DOHH2 (cell line): Measurements from ENCODE around the gene NBEA.

Experiments
- H3F3A ChIP-seq: fragments of 200-600 bp; sonication (generic), shearing (Covaris generic); 2 replicates; pipeline ENCODE4 v1.6.0; 2016; ENCODE audit warnings: antibody characterized with exemption, mild to moderate bottlenecking; ENCODE audit not compliant: control insufficient read depth, insufficient read depth
- H3K27ac ChIP-seq: fragments of 200-600 bp; sonication (generic); 2 replicates; pipeline ENCODE4 v1.5.1; 2014; ENCODE audit warnings: low read depth, mild to moderate bottlenecking, low read length, moderate library complexity
- H3K27me3 ChIP-seq: fragments of 200-600 bp; sonication (generic); 2 replicates; pipeline ENCODE4 v1.6.1; 2014; ENCODE audit warnings: mild to moderate bottlenecking, low read length, mixed read lengths; ENCODE audit not compliant: control insufficient read depth
- H3K36me3 ChIP-seq: fragments of 200-600 bp; sonication (generic); 2 replicates; pipeline ENCODE4 v1.6.1; 2014; ENCODE audit warnings: mild to moderate bottlenecking, low read length, moderate library complexity, mixed read lengths; ENCODE audit not compliant: control insufficient read depth
- H3K4me1 ChIP-seq: fragments of 200-600 bp; sonication (generic); 2 replicates; pipeline ENCODE4 v1.6.1; 2014; ENCODE audit warnings: mild to moderate bottlenecking, low read length, mixed read lengths; ENCODE audit not compliant: control insufficient read depth
- H3K4me2 ChIP-seq: fragments of 200-600 bp; sonication (generic); 2 replicates; pipeline ENCODE4 v1.6.0; 2014; ENCODE audit warnings: mild to moderate bottlenecking, low read length, moderate library complexity
- H3K4me3 ChIP-seq: fragments of 200-600 bp; sonication (generic); 2 replicates; pipeline ENCODE4 v1.5.1; 2014; ENCODE audit warnings: mild to moderate bottlenecking, low read length, mixed read lengths
- H3K79me2 ChIP-seq: fragments of 200-600 bp; sonication (generic); 2 replicates; pipeline ENCODE4 v1.6.1; 2014; ENCODE audit warnings: mild to moderate bottlenecking, low read length, mixed read lengths; ENCODE audit not compliant: control insufficient read depth
- H3K9me2 ChIP-seq: fragments of 200-600 bp; sonication (generic); replicated peaks from 2 replicates; pipeline ENCODE4 v1.6.1; 2014; ENCODE audit warnings: mild to moderate bottlenecking, low read length, mixed read lengths; ENCODE audit not compliant: control insufficient read depth
- H3K9me3 ChIP-seq: fragments of 200-600 bp; sonication (generic); 2 replicates; pipeline ENCODE4 v1.6.1; 2014; ENCODE audit warnings: antibody characterized with exemption, low read length, mixed read lengths; ENCODE audit not compliant: control insufficient read depth, insufficient read depth
- H4K20me1 ChIP-seq: fragments of 200-600 bp; sonication (generic); 2 replicates; pipeline ENCODE4 v1.6.0; 2014; ENCODE audit warnings: low read depth, mild to moderate bottlenecking, antibody characterized with exemption, low read length, moderate library complexity; ENCODE audit not compliant: control insufficient read depth, insufficient read depth
- CTCF ChIP-seq: fragments of 200-600 bp; sonication (generic); IDR thresholded peaks from one replicate; pipeline ENCODE4 v1.5.1; 2014; ENCODE audit warnings: antibody characterized with exemption, mild to moderate bottlenecking, low read depth, low read length; ENCODE audit not compliant: poor library complexity, severe bottlenecking
- EZH2phosphoT487 ChIP-seq: fragments of 200-600 bp; sonication (generic); IDR thresholded peaks from 2 replicates; pipeline ENCODE4 v1.6.1; 2017; ENCODE audit warnings: borderline replicate concordance, mild to moderate bottlenecking, antibody characterized with exemption, low read length, moderate library complexity, mixed read lengths

The NBEA gene

DNA sequence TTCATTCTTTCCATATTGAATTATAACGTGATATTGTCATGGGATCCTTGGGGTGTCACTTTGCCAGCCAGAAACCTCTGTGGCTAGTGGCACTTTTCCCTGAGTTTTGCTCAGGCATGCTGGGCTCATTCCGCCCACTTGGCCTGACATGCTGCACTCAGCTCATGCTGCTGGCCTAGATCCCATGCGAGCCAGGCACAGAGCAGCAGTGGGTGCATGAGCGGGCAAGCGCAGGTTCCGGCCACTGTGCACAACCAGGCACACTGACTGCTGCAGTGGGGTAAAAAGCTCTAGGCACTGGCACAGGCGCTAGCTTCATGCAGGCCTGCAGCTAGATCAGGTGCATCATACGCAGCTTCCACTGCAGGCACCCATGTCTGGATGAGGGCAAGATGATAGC lies 313.2 kb downstream of the NBEA start:
- Histone ChIP-seq H3K9me3 (peaks cover 14% of the 10 kb centered on the region; the same call in 1 of the 2 replicates), H3K4me3 (no peak overlapping the region), H3K27me3 (no peaks in the 10 kb centered on the region), H3K27ac (no peak overlapping the region), H3F3A (no peaks in the 10 kb centered on the region), H3K9me2 (no peaks in the 10 kb centered on the region), H3K79me2 (no peaks in the 10 kb centered on the region), H3K4me2 (no peak overlapping the region), H3K36me3 (no peaks in the 10 kb centered on the region), H4K20me1 (no peaks in the 10 kb centered on the region), H3K4me1 (peaks cover 12% of the 10 kb centered on the region)
- TF ChIP-seq EZH2phosphoT487 (no peak), CTCF (no peak)

DNA sequence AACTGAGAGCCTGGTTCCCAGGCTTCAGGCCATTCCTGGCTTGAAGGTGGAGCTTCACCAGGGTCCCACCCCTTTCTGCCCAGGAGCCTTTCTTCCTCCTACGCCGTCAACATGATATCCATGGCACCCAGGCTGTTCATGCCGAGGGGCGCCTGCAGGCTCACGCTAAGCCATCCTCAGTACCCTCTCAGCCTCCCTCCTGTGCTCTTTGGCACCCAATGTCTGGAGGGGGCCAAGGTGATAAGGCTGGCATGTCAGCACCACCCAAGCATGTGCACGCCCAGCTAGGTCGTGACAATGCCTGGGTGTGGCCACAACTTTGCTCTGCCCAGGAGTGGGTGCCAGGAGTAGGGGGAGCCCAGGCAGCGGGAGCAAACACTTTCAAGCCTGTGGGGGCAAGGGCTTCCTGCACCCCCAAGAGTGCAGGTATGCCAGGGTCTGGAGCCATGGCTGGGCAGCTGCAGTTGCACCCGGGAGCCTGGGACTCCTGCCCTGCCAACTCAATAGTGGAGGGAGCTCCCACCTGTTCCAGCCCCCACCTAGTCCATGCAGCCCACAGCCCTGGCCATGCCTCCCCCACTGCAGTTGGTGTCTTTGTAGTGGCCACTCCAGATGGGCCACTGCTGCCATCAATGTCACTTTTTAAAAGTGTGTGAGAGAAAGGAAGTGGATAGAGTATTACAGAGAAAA lies 314.5 kb downstream of the NBEA start:
- TF ChIP-seq EZH2phosphoT487 (no peak), CTCF (no peak)
- no peaks in the 10 kb centered on the region for H3K9me2 ChIP-seq
- peaks cover 14% of the 10 kb centered on the region; the same call in 1 of the 2 replicates for H3K9me3 ChIP-seq
- H3F3A ChIP-seq: no peaks in the 10 kb centered on the region
- H3K27ac ChIP-seq: no peak overlapping the region
- no peaks in the 10 kb centered on the region for H3K36me3 ChIP-seq
- H3K4me2 ChIP-seq: no peak overlapping the region
- H3K79me2 ChIP-seq: no peaks in the 10 kb centered on the region
- no peaks in the 10 kb centered on the region for H4K20me1 ChIP-seq
- H3K4me1 ChIP-seq: peaks cover 12% of the 10 kb centered on the region
- H3K4me3 ChIP-seq: no peak overlapping the region
- no peaks in the 10 kb centered on the region for H3K27me3 ChIP-seq

DNA sequence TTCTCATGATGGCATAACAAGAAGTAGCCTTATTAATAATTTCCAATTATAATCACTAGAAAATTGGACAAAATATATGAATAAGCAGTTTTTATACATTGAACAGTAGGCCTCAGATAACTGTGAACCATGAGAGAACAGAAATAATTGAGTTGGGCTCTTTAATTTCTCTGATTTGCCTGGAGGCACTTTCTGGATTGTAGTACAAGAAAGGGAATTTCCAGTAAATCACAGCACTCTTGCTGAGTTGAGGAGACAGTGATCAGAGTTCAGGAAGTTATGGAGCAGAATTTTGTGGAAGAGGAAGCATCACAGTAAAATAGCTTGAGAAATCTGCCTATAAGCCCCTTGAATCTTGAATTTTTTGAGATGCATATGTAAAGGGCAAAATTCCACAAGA lies 318.2 kb downstream of the NBEA start:
- no peak overlapping the region for H3K4me3 ChIP-seq
- H3K27ac ChIP-seq: no peak overlapping the region
- no peaks in the 10 kb centered on the region for H3K79me2 ChIP-seq
- TF ChIP-seq CTCF (no peak), EZH2phosphoT487 (no peak)
- no peaks in the 10 kb centered on the region for H3K4me1 ChIP-seq
- peaks cover 14% of the 10 kb centered on the region; the same call in 1 of the 2 replicates for H3K9me3 ChIP-seq
- no peaks in the 10 kb centered on the region for H3K9me2 ChIP-seq
- no peaks in the 10 kb centered on the region for H3K36me3 ChIP-seq
- H3K4me2 ChIP-seq: no peak overlapping the region
- no peaks in the 10 kb centered on the region for H3F3A ChIP-seq
- H3K27me3 ChIP-seq: no peaks in the 10 kb centered on the region
- no peaks in the 10 kb centered on the region for H4K20me1 ChIP-seq
